ENCODE results near the gene CST7. TPM values are rescaled to one million over a fixed set of nuclear protein-coding genes. Genes with fewer than 3 reads are reported as not detected.

CST7 gene
- total and polyA plus RNA-seq, 2 experiments from 2014 or later: not detected

DNA sequence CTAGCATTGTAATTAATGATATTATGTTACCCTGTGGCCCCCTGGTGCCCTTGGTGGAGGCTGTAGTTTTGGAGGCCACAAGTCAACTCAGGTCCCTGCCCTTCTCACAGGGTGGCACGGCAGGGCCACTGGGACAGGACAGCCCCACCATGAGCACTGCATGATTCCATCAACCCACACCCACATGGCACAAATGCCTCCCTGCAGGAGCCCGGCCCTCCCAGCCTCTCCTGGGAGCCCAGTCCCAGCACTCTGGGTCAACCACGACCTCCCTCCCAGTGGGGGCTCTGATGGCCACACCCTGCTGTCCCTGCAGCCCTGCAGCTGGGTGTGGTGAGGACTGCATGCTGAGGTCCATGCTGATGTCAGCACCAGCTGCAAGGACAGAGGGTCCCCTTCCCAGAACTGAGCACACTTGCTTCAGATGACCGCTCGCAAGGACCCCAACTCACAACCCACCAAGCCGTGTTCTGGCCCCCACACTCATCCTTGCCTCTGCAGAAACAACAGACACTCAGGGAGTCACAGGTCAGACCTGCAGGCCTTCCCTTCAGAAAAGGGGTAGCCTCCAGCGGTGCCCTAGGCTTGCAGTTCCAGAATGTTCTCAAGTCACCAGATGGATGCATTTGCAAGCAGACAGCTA lies 15.7 kb upstream of the CST7 start:
- no peak overlapping the region for H3K4me2 ChIP-seq
- H3K27me3 ChIP-seq (ENCODE audit: insufficient read depth): no peaks in the 10 kb centered on the region
- TF ChIP-seq, protein P1, sequence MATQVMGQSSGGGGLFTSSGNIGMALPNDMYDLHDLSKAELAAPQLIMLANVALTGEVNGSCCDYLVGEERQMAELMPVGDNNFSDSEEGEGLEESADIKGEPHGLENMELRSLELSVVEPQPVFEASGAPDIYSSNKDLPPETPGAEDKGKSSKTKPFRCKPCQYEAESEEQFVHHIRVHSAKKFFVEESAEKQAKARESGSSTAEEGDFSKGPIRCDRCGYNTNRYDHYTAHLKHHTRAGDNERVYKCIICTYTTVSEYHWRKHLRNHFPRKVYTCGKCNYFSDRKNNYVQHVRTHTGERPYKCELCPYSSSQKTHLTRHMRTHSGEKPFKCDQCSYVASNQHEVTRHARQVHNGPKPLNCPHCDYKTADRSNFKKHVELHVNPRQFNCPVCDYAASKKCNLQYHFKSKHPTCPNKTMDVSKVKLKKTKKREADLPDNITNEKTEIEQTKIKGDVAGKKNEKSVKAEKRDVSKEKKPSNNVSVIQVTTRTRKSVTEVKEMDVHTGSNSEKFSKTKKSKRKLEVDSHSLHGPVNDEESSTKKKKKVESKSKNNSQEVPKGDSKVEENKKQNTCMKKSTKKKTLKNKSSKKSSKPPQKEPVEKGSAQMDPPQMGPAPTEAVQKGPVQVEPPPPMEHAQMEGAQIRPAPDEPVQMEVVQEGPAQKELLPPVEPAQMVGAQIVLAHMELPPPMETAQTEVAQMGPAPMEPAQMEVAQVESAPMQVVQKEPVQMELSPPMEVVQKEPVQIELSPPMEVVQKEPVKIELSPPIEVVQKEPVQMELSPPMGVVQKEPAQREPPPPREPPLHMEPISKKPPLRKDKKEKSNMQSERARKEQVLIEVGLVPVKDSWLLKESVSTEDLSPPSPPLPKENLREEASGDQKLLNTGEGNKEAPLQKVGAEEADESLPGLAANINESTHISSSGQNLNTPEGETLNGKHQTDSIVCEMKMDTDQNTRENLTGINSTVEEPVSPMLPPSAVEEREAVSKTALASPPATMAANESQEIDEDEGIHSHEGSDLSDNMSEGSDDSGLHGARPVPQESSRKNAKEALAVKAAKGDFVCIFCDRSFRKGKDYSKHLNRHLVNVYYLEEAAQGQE (IDR thresholded peaks at IDR 0.05; ENCODE audit: unreplicated experiment): no peak
- no peak for TF ChIP-seq POLR2AphosphoS5 (IDR thresholded peaks at IDR 0.05; ENCODE audit: low read depth)
- H2AFZ ChIP-seq: no peak overlapping the region
- no peaks in the 10 kb centered on the region for H3F3A ChIP-seq (replicated peaks; ENCODE audit: low read depth)
- H3K4me1 Mint-ChIP-seq: peaks cover 13% of the 10 kb centered on the region; the same call in 2 of the 3 replicates
- no peak for ATAC-seq
- DNase-seq (ENCODE audit: low spot score): no peak
- H3K27me3 Mint-ChIP-seq (ENCODE audit: insufficient read depth, low read depth, poor library complexity): no peaks in the 10 kb centered on the region
- 0 out of 2 replicates have a peak, but pooled peaks cover 5% of the 10 kb centered on the region for H3K9me2 ChIP-seq (ENCODE audit: insufficient read depth)
- H3K27ac Mint-ChIP-seq: no peak overlapping the region
- no peak overlapping the region for H3K4me3 Mint-ChIP-seq
- no peak overlapping the region for H3K27ac ChIP-seq (ENCODE audit: low read depth)
- no peaks in the 10 kb centered on the region for H4K20me1 ChIP-seq (replicated peaks; ENCODE audit: insufficient read depth)
- H3K79me2 ChIP-seq (replicated peaks; ENCODE audit: insufficient read depth): no peaks in the 10 kb centered on the region
- H3K36me3 ChIP-seq (ENCODE audit: insufficient read depth): no peaks in the 10 kb centered on the region
- H3K4me3 ChIP-seq: no peak overlapping the region
- H3K36me3 Mint-ChIP-seq (ENCODE audit: low read depth): no peaks in the 10 kb centered on the region
- H3K9me3 Mint-ChIP-seq: peaks cover 22% of the 10 kb centered on the region
- no peaks in the 10 kb centered on the region for H3K4me1 ChIP-seq (ENCODE audit: insufficient read depth)

DNA sequence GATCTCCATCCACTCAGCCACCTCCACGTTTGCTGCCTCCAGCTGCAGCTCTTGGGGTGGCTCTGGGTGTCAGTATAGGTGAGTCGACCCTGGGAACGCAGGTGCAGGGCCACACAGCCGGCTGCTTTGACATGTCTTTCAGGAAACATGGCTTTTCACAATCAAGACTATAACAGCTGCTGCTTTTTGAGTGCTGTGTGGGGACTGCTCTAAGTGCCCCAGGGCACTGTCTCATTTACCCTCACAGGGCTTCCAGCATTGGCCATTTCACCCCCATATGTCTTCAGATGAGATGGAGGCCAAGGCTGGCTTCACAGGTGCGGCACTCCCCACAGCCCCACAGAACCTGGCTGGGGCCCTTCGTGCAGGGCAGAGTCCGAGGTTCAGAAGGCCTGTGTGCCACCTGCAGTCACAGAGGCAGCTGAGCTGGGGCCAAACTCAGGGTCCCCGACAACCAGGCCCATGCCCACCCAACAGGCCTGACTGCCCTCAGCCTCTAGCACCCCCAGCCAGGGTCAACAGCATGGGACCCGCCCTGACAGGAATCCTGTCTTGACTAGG lies 14.9 kb upstream of the CST7 start:
- no peaks in the 10 kb centered on the region for H3K36me3 ChIP-seq (ENCODE audit: insufficient read depth)
- H3K4me1 ChIP-seq (ENCODE audit: insufficient read depth): no peaks in the 10 kb centered on the region
- no peaks in the 10 kb centered on the region for H3K27me3 Mint-ChIP-seq (ENCODE audit: insufficient read depth, low read depth, poor library complexity)
- no peak overlapping the region for H3K27ac Mint-ChIP-seq
- peaks cover 12% of the 10 kb centered on the region; the same call in 2 of the 3 replicates for H3K4me1 Mint-ChIP-seq
- no peak overlapping the region for H3K4me3 Mint-ChIP-seq
- no peak overlapping the region for H3K27ac ChIP-seq (ENCODE audit: low read depth)
- no peaks in the 10 kb centered on the region for H3K36me3 Mint-ChIP-seq (ENCODE audit: low read depth)
- H3K79me2 ChIP-seq (replicated peaks; ENCODE audit: insufficient read depth): no peaks in the 10 kb centered on the region
- DNase-seq (ENCODE audit: low spot score) (no peak), ATAC-seq (no peak)
- no peaks in the 10 kb centered on the region for H3F3A ChIP-seq (replicated peaks; ENCODE audit: low read depth)
- H3K9me2 ChIP-seq (ENCODE audit: insufficient read depth): 0 out of 2 replicates have a peak, but pooled peaks cover 5% of the 10 kb centered on the region
- no peaks in the 10 kb centered on the region for H4K20me1 ChIP-seq (replicated peaks; ENCODE audit: insufficient read depth)
- peaks cover 22% of the 10 kb centered on the region for H3K9me3 Mint-ChIP-seq
- no peak overlapping the region for H3K4me2 ChIP-seq
- no peak overlapping the region for H3K4me3 ChIP-seq
- no peaks in the 10 kb centered on the region for H3K27me3 ChIP-seq (ENCODE audit: insufficient read depth)
- H2AFZ ChIP-seq: no peak overlapping the region
- TF ChIP-seq, protein P2, sequence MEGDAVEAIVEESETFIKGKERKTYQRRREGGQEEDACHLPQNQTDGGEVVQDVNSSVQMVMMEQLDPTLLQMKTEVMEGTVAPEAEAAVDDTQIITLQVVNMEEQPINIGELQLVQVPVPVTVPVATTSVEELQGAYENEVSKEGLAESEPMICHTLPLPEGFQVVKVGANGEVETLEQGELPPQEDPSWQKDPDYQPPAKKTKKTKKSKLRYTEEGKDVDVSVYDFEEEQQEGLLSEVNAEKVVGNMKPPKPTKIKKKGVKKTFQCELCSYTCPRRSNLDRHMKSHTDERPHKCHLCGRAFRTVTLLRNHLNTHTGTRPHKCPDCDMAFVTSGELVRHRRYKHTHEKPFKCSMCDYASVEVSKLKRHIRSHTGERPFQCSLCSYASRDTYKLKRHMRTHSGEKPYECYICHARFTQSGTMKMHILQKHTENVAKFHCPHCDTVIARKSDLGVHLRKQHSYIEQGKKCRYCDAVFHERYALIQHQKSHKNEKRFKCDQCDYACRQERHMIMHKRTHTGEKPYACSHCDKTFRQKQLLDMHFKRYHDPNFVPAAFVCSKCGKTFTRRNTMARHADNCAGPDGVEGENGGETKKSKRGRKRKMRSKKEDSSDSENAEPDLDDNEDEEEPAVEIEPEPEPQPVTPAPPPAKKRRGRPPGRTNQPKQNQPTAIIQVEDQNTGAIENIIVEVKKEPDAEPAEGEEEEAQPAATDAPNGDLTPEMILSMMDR (conservative IDR thresholded peaks at IDR 0.05; ENCODE audit: low read depth in 2 of 2): no peak
- no peak for TF ChIP-seq CREB1 (CRISPR knock-in tag; IDR thresholded peaks at IDR 0.05; ENCODE audit: low read depth)
- TF ChIP-seq NANOG (IDR thresholded peaks at IDR 0.05; ENCODE audit: borderline replicate concordance): no peak
- TF ChIP-seq, protein P3, sequence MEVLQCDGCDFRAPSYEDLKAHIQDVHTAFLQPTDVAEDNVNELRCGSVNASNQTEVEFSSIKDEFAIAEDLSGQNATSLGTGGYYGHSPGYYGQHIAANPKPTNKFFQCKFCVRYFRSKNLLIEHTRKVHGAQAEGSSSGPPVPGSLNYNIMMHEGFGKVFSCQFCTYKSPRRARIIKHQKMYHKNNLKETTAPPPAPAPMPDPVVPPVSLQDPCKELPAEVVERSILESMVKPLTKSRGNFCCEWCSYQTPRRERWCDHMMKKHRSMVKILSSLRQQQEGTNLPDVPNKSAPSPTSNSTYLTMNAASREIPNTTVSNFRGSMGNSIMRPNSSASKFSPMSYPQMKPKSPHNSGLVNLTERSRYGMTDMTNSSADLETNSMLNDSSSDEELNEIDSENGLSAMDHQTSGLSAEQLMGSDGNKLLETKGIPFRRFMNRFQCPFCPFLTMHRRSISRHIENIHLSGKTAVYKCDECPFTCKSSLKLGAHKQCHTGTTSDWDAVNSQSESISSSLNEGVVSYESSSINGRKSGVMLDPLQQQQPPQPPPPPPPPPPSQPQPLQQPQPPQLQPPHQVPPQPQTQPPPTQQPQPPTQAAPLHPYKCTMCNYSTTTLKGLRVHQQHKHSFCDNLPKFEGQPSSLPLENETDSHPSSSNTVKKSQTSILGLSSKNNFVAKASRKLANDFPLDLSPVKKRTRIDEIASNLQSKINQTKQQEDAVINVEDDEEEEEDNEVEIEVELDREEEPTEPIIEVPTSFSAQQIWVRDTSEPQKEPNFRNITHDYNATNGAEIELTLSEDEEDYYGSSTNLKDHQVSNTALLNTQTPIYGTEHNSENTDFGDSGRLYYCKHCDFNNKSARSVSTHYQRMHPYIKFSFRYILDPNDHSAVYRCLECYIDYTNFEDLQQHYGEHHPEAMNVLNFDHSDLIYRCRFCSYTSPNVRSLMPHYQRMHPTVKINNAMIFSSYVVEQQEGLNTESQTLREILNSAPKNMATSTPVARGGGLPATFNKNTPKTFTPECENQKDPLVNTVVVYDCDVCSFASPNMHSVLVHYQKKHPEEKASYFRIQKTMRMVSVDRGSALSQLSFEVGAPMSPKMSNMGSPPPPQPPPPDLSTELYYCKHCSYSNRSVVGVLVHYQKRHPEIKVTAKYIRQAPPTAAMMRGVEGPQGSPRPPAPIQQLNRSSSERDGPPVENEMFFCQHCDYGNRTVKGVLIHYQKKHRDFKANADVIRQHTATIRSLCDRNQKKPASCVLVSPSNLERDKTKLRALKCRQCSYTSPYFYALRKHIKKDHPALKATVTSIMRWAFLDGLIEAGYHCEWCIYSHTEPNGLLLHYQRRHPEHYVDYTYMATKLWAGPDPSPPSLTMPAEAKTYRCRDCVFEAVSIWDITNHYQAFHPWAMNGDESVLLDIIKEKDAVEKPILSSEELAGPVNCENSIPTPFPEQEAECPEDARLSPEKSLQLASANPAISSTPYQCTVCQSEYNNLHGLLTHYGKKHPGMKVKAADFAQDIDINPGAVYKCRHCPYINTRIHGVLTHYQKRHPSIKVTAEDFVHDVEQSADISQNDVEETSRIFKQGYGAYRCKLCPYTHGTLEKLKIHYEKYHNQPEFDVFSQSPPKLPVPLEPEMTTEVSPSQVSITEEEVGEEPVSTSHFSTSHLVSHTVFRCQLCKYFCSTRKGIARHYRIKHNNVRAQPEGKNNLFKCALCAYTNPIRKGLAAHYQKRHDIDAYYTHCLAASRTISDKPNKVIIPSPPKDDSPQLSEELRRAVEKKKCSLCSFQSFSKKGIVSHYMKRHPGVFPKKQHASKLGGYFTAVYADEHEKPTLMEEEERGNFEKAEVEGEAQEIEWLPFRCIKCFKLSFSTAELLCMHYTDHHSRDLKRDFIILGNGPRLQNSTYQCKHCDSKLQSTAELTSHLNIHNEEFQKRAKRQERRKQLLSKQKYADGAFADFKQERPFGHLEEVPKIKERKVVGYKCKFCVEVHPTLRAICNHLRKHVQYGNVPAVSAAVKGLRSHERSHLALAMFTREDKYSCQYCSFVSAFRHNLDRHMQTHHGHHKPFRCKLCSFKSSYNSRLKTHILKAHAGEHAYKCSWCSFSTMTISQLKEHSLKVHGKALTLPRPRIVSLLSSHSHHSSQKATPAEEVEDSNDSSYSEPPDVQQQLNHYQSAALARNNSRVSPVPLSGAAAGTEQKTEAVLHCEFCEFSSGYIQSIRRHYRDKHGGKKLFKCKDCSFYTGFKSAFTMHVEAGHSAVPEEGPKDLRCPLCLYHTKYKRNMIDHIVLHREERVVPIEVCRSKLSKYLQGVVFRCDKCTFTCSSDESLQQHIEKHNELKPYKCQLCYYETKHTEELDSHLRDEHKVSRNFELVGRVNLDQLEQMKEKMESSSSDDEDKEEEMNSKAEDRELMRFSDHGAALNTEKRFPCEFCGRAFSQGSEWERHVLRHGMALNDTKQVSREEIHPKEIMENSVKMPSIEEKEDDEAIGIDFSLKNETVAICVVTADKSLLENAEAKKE (CRISPR knock-in tag; IDR thresholded peaks at IDR 0.05): no peak
- TF ChIP-seq EZH2phosphoT487 (IDR thresholded peaks at IDR 0.05; ENCODE audit: unreplicated experiment): no peak
- TF ChIP-seq EZH2 (IDR thresholded peaks at IDR 0.05; ENCODE audit: low read depth, unreplicated experiment): no peak
- no peak for TF ChIP-seq POLR2AphosphoS5 (IDR thresholded peaks at IDR 0.05; ENCODE audit: low read depth)
- no peak for TF ChIP-seq ZNF114 (CRISPR knock-in tag; IDR thresholded peaks at IDR 0.05)
